ENCODE data around the gene SELL. TPM values are rescaled to one million over a fixed set of nuclear protein-coding genes. Genes with fewer than 3 reads are reported as not detected.

Gene SELL
- total and polyA plus RNA-seq, 10 of the 15 experiments (the other 5 are each of a cell fraction or from before 2014, with no cell fraction given): 31.8 to 66.0 (median 50.9) TPM

GRCh38 chr1:169650551-169650950 lies 60.9 kb downstream of the SELL start:
- H3K4me1 ChIP-seq (ENCODE audit: control insufficient read depth, insufficient read depth, low read length): no peaks in the 10 kb centered on the region
- FAIRE-seq (no peak), DNase-seq (ENCODE audit: low read depth, low spot score) (no peak), ATAC-seq (no peak)
- no peaks in the 10 kb centered on the region for H3K79me2 ChIP-seq (ENCODE audit: control insufficient read depth, insufficient read depth, low read length)
- H3K9me3 ChIP-seq (replicated peaks; ENCODE audit: control insufficient read depth, insufficient read depth, low read length): no peaks in the 10 kb centered on the region
- no peak overlapping the region for H3K27ac ChIP-seq (ENCODE audit: control insufficient read depth, insufficient read depth)
- H3K4me3 ChIP-seq: no peak overlapping the region
- CTCF ChIA-PET: interaction anchor here (0.9 kb wide), 1 partner anchor 49 kb away, joined by 3 read pairs; no protein-coding TSS in a partner anchor
- H2AFZ ChIP-seq (ENCODE audit: control insufficient read depth, low read depth, low read length): no peak overlapping the region
- intact Hi-C loops (cut with micrococcal nuclease; ENCODE audit: unreplicated experiment): no loop called here
- H3K36me3 ChIP-seq (ENCODE audit: control insufficient read depth in 2 of 2, insufficient read depth in 2 of 2, low read length in 1 of 2): no peaks in the 10 kb centered on the region
- H3K9ac ChIP-seq (ENCODE audit: control insufficient read depth, insufficient read depth, low read length): no peak overlapping the region
- RAD21 ChIA-PET (ENCODE audit: unreplicated experiment): no interaction called here
- TF ChIP-seq HDAC2 (IDR thresholded peaks at IDR 0.05) (no peak), POLR2AphosphoS5 (IDR thresholded peaks at IDR 0.05; ENCODE audit: low read length) (no peak), IRF4 (IDR thresholded peaks at IDR 0.05; ENCODE audit: low read depth, low read length) (no peak), NBN (IDR thresholded peaks at IDR 0.05) (no peak), SIN3A (IDR thresholded peaks at IDR 0.05; ENCODE audit: low read depth, low read length) (no peak), BCLAF1 (IDR thresholded peaks at IDR 0.05) (no peak), SMAD5 (IDR thresholded peaks at IDR 0.05; ENCODE audit: low read depth) (no peak), BHLHE40 (IDR thresholded peaks at IDR 0.05; ENCODE audit: borderline replicate concordance in 1 of 2, low read depth in 2 of 2, low read length in 1 of 2) (no peak), EP300 (IDR thresholded peaks at IDR 0.05; ENCODE audit: borderline replicate concordance in 1 of 2, control insufficient read depth in 1 of 2, low read depth in 2 of 2, low read length in 2 of 2) (no peak), ZNF217 (IDR thresholded peaks at IDR 0.05) (no peak), ATF3 (IDR thresholded peaks at IDR 0.05; ENCODE audit: borderline replicate concordance, extremely low read depth, low read depth, low read length) (no peak), TCF3 (IDR thresholded peaks at IDR 0.05; ENCODE audit: borderline replicate concordance, insufficient read depth, low read depth, low read length) (no peak), USF2 (IDR thresholded peaks at IDR 0.05; ENCODE audit: borderline replicate concordance, low read depth, low read length) (no peak), CEBPZ (IDR thresholded peaks at IDR 0.05; ENCODE audit: low read depth, low read length) (no peak), BCL3 (IDR thresholded peaks at IDR 0.05; ENCODE audit: borderline replicate concordance, insufficient read depth, low read depth, low read length, poor library complexity, severe bottlenecking) (no peak)
- no TSS peak for BruUV-seq (replicated peaks)
- WGBS (ENCODE audit: insufficient coverage, insufficient replicate concordance, low lambda C conversion rate, missing lambda C conversion rate): 45% methylated on average over 4 of the region's 4 CpGs
- POLR2A ChIA-PET: no interaction called here
- H4K20me1 ChIP-seq (ENCODE audit: control insufficient read depth, insufficient read depth): no peaks in the 10 kb centered on the region
- SMC1A ChIA-PET (ENCODE audit: uncharacterized antibody, unreplicated experiment): interaction anchor here (1.0 to 1.5 kb wide), 5 partner anchors 8 to 62 kb away, joined by 3 to 4 read pairs (median 3); no protein-coding TSS in a partner anchor
- H3K4me2 ChIP-seq (ENCODE audit: control insufficient read depth, insufficient read depth): no peak overlapping the region
- in situ Hi-C loops (cut with MboI): no loop called here
- no peaks in the 10 kb centered on the region for H3K27me3 ChIP-seq (replicated peaks in 1 of 2; ENCODE audit: control insufficient read depth in 2 of 2, insufficient read depth in 2 of 2, low read length in 1 of 2)

Measured in GM12878 (cell line).